Upper lobe of left lung (tissue), 6 donors: ENCODE data around the gene ANXA2. TPM values are rescaled to one million over a fixed set of nuclear protein-coding genes. Genes with fewer than 3 reads are reported as not detected.

ENCODE experiments used
- ATAC-seq, 2 donors: fragments of 200-7000 bp; cut with Tn5 transposase; one replicate each; pipeline ENCODE4 v1.9.1; 2022; ENCODE audit warnings: mild to moderate bottlenecking in 2 of 2, moderate library complexity in 2 of 2; ENCODE audit not compliant: low FRiP score in 2 of 2
- DNase-seq, 2 donors: peaks; one replicate each; pipeline ENCODE4 v3.0.0-alpha.2; 2019 to 2020
- H3K27ac ChIP-seq, 4 donors: fragments of 200-600 bp; sonication (generic); one replicate each; pipeline ENCODE4 v1.5.1; 2016 to 2019
- H3K27me3 ChIP-seq, 4 donors: fragments of 200-600 bp; sonication (generic); one replicate each; pipeline ENCODE4 v1.5.1; 2017 to 2019
- H3K36me3 ChIP-seq, 4 donors: fragments of 200-600 bp; sonication (generic); one replicate each; pipeline ENCODE4 v1.5.1; 2016 to 2019
- H3K4me1 ChIP-seq, 4 donors: fragments of 200-600 bp; sonication (generic); one replicate each; pipeline ENCODE4 v1.5.1; 2018 to 2019
- H3K4me3 ChIP-seq, 4 donors: fragments of 200-600 bp; sonication (generic); one replicate each; pipeline ENCODE4 v1.5.1; 2017 to 2019; ENCODE audit warnings: mild to moderate bottlenecking in 2 of 4, moderate library complexity in 1 of 4
- H3K9me3 ChIP-seq, 4 donors: fragments of 200-600 bp; sonication (generic); one replicate each; pipeline ENCODE4 v1.5.1; 2018 to 2019
- EP300 ChIP-seq, 4 donors: sonication (generic); formaldehyde crosslinking; IDR thresholded peaks; one replicate each; pipeline ENCODE4 v1.5.1; 2017; ENCODE audit warnings: antibody characterized with exemption in 4 of 4, control low read depth in 2 of 4
- POLR2A ChIP-seq, 4 donors: fragments of 450-650 bp; IDR thresholded peaks; one replicate each; pipeline ENCODE4 v1.5.1; 2016 to 2017; ENCODE audit warnings: antibody characterized with exemption in 4 of 4, mild to moderate bottlenecking in 2 of 4
- POLR2AphosphoS5 ChIP-seq, 2 donors: sonication (generic); formaldehyde crosslinking; IDR thresholded peaks; one replicate each; pipeline ENCODE4 v1.5.1; 2017; ENCODE audit warnings: antibody characterized with exemption in 2 of 2
- WGBS, 2 donors: methylation state at CpG; one replicate each; pipeline ENCODE4 v1.1.5; 2017 to 2018; 5-methylcytosine and 5-hydroxymethylcytosine counted together
- total RNA-seq, 6 donors: library from RNA; depleted of rRNA in 4 of 6; stranded (reverse); fragments of >200 nt in 4 of 6; gene quantifications; one replicate each; pipeline versions ENCODE4 v1.1.0 to v1.2.1, GENCODE V29; 2016 to 2021
- TF ChIP-seq, protein P1 (sequence below), 6 experiments: fragments of 450-650 bp in 4 of 6; fragments of 200-600 bp in 2 of 6; sonication (generic) in 2 of 6; IDR thresholded peaks; one replicate each; pipeline ENCODE4 v1.5.1; 2016 to 2019; ENCODE audit warnings: antibody characterized with exemption in 6 of 6
- donor health status: DM: no; HTN: no; CAD: no; lungs with moderate emphysema.
- donor health status: DM: no; HTN: yes; CAD: no; lungs with severe emphysema.

The ANXA2 gene
- total RNA-seq: 1,000 to 10,000 TPM in 4 of 6 donors, 100 to 1,000 TPM in 2; 394 to 1,774 (median 1,094) TPM

- Histone ChIP-seq H3K36me3 (peaks cover 0 to 23% (median 2%) of the 10 kb centered on the region in 4 donors), H3K4me3 (peak within 1 kb of the TSS; percentile 93 to 99 (median 98)), H3K27ac (peak within 1 kb of the TSS; percentile 99 to 100 (median 99)), H3K4me1 (peaks cover 40 to 49% (median 44%) of the 10 kb centered on the region in 4 donors), H3K27me3 (no peaks in the 10 kb centered on the region), H3K9me3 (no peaks in the 10 kb centered on the region)
- peak; percentile 89 to 93 for ATAC-seq
- peak; percentile 82 to 98 (median 89) for TF ChIP-seq POLR2A (IDR thresholded peaks at IDR 0.05)
- peak; percentile 95 to 96 for TF ChIP-seq POLR2AphosphoS5 (IDR thresholded peaks at IDR 0.05)
- peak in 1 of 4 donors; percentile 63 for TF ChIP-seq EP300 (IDR thresholded peaks at IDR 0.05)
- TF ChIP-seq, protein P1, sequence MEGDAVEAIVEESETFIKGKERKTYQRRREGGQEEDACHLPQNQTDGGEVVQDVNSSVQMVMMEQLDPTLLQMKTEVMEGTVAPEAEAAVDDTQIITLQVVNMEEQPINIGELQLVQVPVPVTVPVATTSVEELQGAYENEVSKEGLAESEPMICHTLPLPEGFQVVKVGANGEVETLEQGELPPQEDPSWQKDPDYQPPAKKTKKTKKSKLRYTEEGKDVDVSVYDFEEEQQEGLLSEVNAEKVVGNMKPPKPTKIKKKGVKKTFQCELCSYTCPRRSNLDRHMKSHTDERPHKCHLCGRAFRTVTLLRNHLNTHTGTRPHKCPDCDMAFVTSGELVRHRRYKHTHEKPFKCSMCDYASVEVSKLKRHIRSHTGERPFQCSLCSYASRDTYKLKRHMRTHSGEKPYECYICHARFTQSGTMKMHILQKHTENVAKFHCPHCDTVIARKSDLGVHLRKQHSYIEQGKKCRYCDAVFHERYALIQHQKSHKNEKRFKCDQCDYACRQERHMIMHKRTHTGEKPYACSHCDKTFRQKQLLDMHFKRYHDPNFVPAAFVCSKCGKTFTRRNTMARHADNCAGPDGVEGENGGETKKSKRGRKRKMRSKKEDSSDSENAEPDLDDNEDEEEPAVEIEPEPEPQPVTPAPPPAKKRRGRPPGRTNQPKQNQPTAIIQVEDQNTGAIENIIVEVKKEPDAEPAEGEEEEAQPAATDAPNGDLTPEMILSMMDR (IDR thresholded peaks at IDR 0.05): no peak
- WGBS, 2 donors: 0 to 1% methylated on average over 14 to 35 of the region's 53 CpGs
- peak; percentile 89 to 97 for DNase-seq
Observed at GRCh38 chr15:60397772-60398445, at the start of gene ANXA2. Gene ANXA2, minus strand, starts transcription at chr15:60397986. Its CDS starts 11,911 bp downstream, at chr15:60386075.

GRCh38 chr15:60444289-60444912 lies 46.6 kb upstream of the ANXA2 start:
- H3K4me1 ChIP-seq: no peaks in the 10 kb centered on the region
- no peaks in the 10 kb centered on the region for H3K27me3 ChIP-seq
- no peak overlapping the region for H3K4me3 ChIP-seq
- no peak overlapping the region for H3K27ac ChIP-seq
- peaks cover 3 to 51% (median 4%) of the 10 kb centered on the region in 4 donors for H3K36me3 ChIP-seq
- ATAC-seq (peak in 1 of 2 donors; percentile 58), DNase-seq (no peak)
- TF ChIP-seq, protein P1 (IDR thresholded peaks at IDR 0.05): peak in 5 of 6 experiments; percentile 29 to 44 (median 34)
- TF ChIP-seq POLR2A (IDR thresholded peaks at IDR 0.05) (no peak), EP300 (IDR thresholded peaks at IDR 0.05) (no peak), POLR2AphosphoS5 (IDR thresholded peaks at IDR 0.05) (no peak)
- no peaks in the 10 kb centered on the region for H3K9me3 ChIP-seq
- 87 to 88% methylated on average over 6 of the region's 6 CpGs for WGBS, 2 donors

DNA sequence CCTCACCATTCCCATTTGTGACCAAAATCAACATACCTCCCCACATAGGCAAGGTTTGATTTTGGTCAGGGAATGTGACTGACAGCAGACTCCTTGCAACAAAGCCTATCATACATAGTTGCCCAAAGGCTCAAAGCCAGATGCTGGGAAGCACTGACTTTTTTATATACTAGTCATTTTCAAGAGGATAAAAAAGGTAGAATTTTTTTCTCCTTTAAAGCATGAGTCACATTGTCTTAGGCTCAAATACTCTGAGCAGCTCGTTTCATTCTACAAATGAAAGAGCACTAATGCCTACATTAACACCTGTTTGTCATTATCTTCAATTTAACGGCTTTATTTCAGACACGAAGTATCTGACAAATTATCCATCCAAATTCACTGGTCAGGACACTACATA lies 45.0 kb upstream of the ANXA2 start:
- no peaks in the 10 kb centered on the region for H3K4me1 ChIP-seq
- WGBS, 2 donors: 91 to 93% methylated on average over 3 of the region's 3 CpGs
- H3K27ac ChIP-seq: no peak overlapping the region
- DNase-seq: no peak
- H3K4me3 ChIP-seq: no peak overlapping the region
- H3K27me3 ChIP-seq: no peaks in the 10 kb centered on the region
- H3K9me3 ChIP-seq: no peaks in the 10 kb centered on the region
- peaks cover 0 to 43% (median 4%) of the 10 kb centered on the region in 4 donors for H3K36me3 ChIP-seq
- TF ChIP-seq POLR2A (IDR thresholded peaks at IDR 0.05) (no peak), POLR2AphosphoS5 (IDR thresholded peaks at IDR 0.05) (no peak), EP300 (IDR thresholded peaks at IDR 0.05) (no peak)
- TF ChIP-seq, protein P1 (IDR thresholded peaks at IDR 0.05): no peak
- ATAC-seq: no peak

- ATAC-seq (no peak), DNase-seq (no peak)
- no peak for TF ChIP-seq POLR2A (IDR thresholded peaks at IDR 0.05)
- Histone ChIP-seq H3K9me3 (no peaks in the 10 kb centered on the region), H3K27ac (no peak overlapping the region), H3K4me1 (no peaks in the 10 kb centered on the region), H3K36me3 (peaks cover 0 to 41% (median 4%) of the 10 kb centered on the region in 4 donors), H3K27me3 (no peaks in the 10 kb centered on the region), H3K4me3 (no peak overlapping the region)
- 87 to 89% methylated on average over 2 of the region's 2 CpGs for WGBS, 2 donors
Observed at GRCh38 chr15:60442031-60442650, 44.4 kb upstream of the ANXA2 start.

GRCh38 chr15:60441331-60441730 lies 43.5 kb upstream of the ANXA2 start:
- Histone ChIP-seq H3K4me3 (no peak overlapping the region), H3K27ac (no peak overlapping the region), H3K9me3 (no peaks in the 10 kb centered on the region), H3K36me3 (peaks cover 0 to 38% (median 3%) of the 10 kb centered on the region in 4 donors), H3K4me1 (no peaks in the 10 kb centered on the region), H3K27me3 (no peaks in the 10 kb centered on the region)
- no peak for TF ChIP-seq EP300 (IDR thresholded peaks at IDR 0.05)
- no peak for TF ChIP-seq POLR2AphosphoS5 (IDR thresholded peaks at IDR 0.05)
- TF ChIP-seq POLR2A (IDR thresholded peaks at IDR 0.05): no peak
- TF ChIP-seq, protein P1 (IDR thresholded peaks at IDR 0.05): no peak
- ATAC-seq (no peak), DNase-seq (no peak)
- WGBS, 2 donors: 91 to 92% methylated on average over 1 of the region's 1 CpG
